ENCODE data around the gene LRRC17.
"Not testable (repeated sequence)": the region's sequence is repeated elsewhere in the genome, so short reads cannot be mapped to it uniquely, and the experiment has no call there.

The LRRC17 gene

GRCh38 chr7:102953406-102953805 lies 40.6 kb downstream of the LRRC17 start:
- Histone ChIP-seq H3K27me3 (ENCODE audit: insufficient read depth, low read length) (no peaks in the 10 kb centered on the region), H3K4me1 (ENCODE audit: insufficient read depth, low read length) (no peaks in the 10 kb centered on the region), H3K27ac (ENCODE audit: low read length) (no peak overlapping the region), H3K36me3 (ENCODE audit: insufficient read depth, low read depth, low read length) (no peaks in the 10 kb centered on the region), H3K9ac (ENCODE audit: low read depth, low read length) (no peak overlapping the region), H3K9me3 (ENCODE audit: insufficient read depth, low read depth, low read length) (no peaks in the 10 kb centered on the region), H3K4me3 (ENCODE audit: low read length) (no peak overlapping the region)

DNA sequence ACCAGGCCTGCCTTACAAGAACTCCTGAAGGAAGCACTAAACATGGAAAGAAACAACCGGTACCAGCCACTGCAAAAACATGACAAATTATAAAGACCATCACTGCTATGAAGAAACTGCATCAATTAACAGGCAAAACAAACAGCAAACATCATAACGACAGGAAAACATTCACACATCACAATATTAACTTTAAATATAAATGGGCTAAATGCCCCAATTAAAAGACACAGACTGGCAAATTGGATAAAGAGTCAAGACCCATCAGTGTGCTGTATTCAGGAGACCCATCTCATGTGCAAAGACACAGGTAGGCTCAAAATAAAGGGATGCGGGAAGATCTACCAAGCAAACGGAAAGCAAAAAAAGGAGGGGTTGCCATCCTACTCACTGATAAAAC lies 41.6 kb downstream of the LRRC17 start:
- not testable (repeated sequence) for H3K36me3 ChIP-seq (ENCODE audit: insufficient read depth, low read depth, low read length); H3K9ac ChIP-seq (ENCODE audit: low read depth, low read length); H3K4me3 ChIP-seq (ENCODE audit: low read length); H3K27me3 ChIP-seq (ENCODE audit: insufficient read depth, low read length); H3K4me1 ChIP-seq (ENCODE audit: insufficient read depth, low read length); H3K9me3 ChIP-seq (ENCODE audit: insufficient read depth, low read depth, low read length); H3K27ac ChIP-seq (ENCODE audit: low read length)

- not testable (repeated sequence) for H3K4me1 ChIP-seq (ENCODE audit: insufficient read depth, low read length); H3K36me3 ChIP-seq (ENCODE audit: insufficient read depth, low read depth, low read length); H3K9me3 ChIP-seq (ENCODE audit: insufficient read depth, low read depth, low read length); H3K27me3 ChIP-seq (ENCODE audit: insufficient read depth, low read length); H3K9ac ChIP-seq (ENCODE audit: low read depth, low read length); H3K27ac ChIP-seq (ENCODE audit: low read length); H3K4me3 ChIP-seq (ENCODE audit: low read length)
Observed at GRCh38 chr7:102958004-102958403, 45.2 kb downstream of the LRRC17 start.

DNA sequence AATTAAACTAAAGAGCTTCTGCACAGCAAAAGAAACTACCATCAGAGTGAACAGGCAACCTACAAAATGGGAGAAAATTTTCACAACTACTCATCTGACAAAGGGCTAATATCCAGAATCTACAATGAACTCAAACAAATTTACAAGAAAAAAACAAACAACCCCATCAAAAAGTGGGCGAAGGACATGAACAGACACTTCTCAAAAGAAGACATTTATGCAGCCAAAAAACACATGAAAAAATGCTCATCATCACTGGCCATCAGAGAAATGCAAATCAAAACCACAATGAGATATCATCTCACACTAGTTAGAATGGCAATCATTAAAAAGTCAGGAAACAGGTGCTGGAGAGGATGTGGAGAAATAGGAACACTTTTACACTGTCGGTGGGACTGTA lies 49.2 kb downstream of the LRRC17 start:
- H3K27ac ChIP-seq (ENCODE audit: low read length); H3K9ac ChIP-seq (ENCODE audit: low read depth, low read length); H3K9me3 ChIP-seq (ENCODE audit: insufficient read depth, low read depth, low read length); H3K36me3 ChIP-seq (ENCODE audit: insufficient read depth, low read depth, low read length); H3K4me1 ChIP-seq (ENCODE audit: insufficient read depth, low read length); H3K4me3 ChIP-seq (ENCODE audit: low read length); H3K27me3 ChIP-seq (ENCODE audit: insufficient read depth, low read length): not testable (repeated sequence)

DNA sequence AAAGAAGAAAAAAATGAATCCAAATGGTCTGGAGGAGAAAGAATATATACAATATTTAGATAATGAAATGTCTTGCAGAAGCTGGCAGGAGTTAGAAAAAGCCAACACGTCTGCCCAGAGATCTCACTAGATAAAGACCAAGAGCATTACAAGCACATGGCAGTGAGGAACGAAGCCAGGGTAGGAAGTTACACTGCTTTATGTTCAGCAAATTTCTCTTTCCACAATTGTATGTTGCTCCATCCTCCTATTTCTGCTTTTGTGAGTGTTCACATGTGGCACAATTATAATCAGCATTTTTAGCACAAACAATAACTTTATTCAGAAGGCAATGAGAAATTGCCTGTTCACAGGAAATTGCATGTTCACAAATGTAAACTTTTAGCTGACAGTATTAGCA lies 53.7 kb downstream of the LRRC17 start:
- Histone ChIP-seq H3K4me1 (ENCODE audit: insufficient read depth, low read length) (no peaks in the 10 kb centered on the region), H3K4me3 (ENCODE audit: low read length) (no peak overlapping the region), H3K36me3 (ENCODE audit: insufficient read depth, low read depth, low read length) (no peaks in the 10 kb centered on the region), H3K27me3 (ENCODE audit: insufficient read depth, low read length) (no peaks in the 10 kb centered on the region), H3K27ac (ENCODE audit: low read length) (no peak overlapping the region), H3K9me3 (ENCODE audit: insufficient read depth, low read depth, low read length) (no peaks in the 10 kb centered on the region), H3K9ac (ENCODE audit: low read depth, low read length) (no peak overlapping the region)

- Histone ChIP-seq H3K36me3 (ENCODE audit: insufficient read depth, low read depth, low read length) (no peaks in the 10 kb centered on the region), H3K4me3 (ENCODE audit: low read length) (no peak overlapping the region), H3K9me3 (ENCODE audit: insufficient read depth, low read depth, low read length) (no peaks in the 10 kb centered on the region), H3K27me3 (ENCODE audit: insufficient read depth, low read length) (no peaks in the 10 kb centered on the region), H3K4me1 (ENCODE audit: insufficient read depth, low read length) (no peaks in the 10 kb centered on the region), H3K9ac (ENCODE audit: low read depth, low read length) (no peak overlapping the region), H3K27ac (ENCODE audit: low read length) (no peak overlapping the region)
Observed at GRCh38 chr7:102967798-102968197, 55.0 kb downstream of the LRRC17 start.

DNA sequence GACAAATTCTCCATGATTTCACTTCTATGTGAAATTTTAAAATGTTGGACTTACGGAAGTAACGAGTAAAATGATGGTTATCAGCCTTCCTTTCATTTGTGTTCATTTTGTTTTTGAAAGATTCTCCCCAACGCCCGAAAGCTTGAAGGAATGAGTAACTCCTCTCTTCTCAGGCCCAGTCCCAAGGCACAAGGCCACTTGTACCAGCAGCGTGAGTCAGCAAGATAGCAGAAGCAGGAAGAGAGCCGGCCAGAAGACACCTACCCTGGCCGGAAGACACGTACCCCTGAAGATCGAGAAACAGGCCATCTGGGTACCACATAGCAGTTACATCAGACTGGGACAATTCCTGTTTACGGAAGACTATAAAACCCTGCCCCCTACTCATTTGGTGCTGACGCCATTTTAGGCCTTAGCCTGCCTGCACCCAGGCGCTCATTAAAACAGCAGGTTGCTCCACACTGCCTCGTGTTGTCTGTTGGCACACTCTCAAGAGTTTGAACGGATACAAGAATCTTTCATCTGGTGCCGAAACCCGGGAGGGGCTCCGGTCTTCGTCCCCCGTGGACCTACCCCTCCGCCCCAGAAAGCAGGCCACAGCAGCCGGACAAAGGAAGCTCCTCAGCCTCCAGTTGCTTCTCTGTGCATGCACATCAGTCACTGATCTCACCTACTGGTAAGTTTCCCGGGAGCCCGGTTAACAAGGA lies 60.4 kb downstream of the LRRC17 start:
- H3K4me3 ChIP-seq (ENCODE audit: low read length): no peak overlapping the region
- no peak overlapping the region for H3K27ac ChIP-seq (ENCODE audit: low read length)
- H3K27me3 ChIP-seq (ENCODE audit: insufficient read depth, low read length): no peaks in the 10 kb centered on the region
- no peak overlapping the region for H3K9ac ChIP-seq (ENCODE audit: low read depth, low read length)
- H3K4me1 ChIP-seq (ENCODE audit: insufficient read depth, low read length): no peaks in the 10 kb centered on the region
- H3K36me3 ChIP-seq (ENCODE audit: insufficient read depth, low read depth, low read length): no peaks in the 10 kb centered on the region
- no peaks in the 10 kb centered on the region for H3K9me3 ChIP-seq (ENCODE audit: insufficient read depth, low read depth, low read length)

GRCh38 chr7:102974366-102975236 lies 61.8 kb downstream of the LRRC17 start:
- H3K27ac ChIP-seq (ENCODE audit: low read length): no peak overlapping the region
- H3K4me3 ChIP-seq (ENCODE audit: low read length): no peak overlapping the region
- no peak overlapping the region for H3K9ac ChIP-seq (ENCODE audit: low read depth, low read length)

GRCh38 chr7:102975854-102976253 lies 63.1 kb downstream of the LRRC17 start:
- Histone ChIP-seq H3K9me3 (ENCODE audit: insufficient read depth, low read depth, low read length) (no peaks in the 10 kb centered on the region), H3K4me1 (ENCODE audit: insufficient read depth, low read length) (no peaks in the 10 kb centered on the region), H3K4me3 (ENCODE audit: low read length) (no peak overlapping the region), H3K9ac (ENCODE audit: low read depth, low read length) (no peak overlapping the region), H3K36me3 (ENCODE audit: insufficient read depth, low read depth, low read length) (no peaks in the 10 kb centered on the region), H3K27me3 (ENCODE audit: insufficient read depth, low read length) (no peaks in the 10 kb centered on the region), H3K27ac (ENCODE audit: low read length) (no peak overlapping the region)

More at GRCh38 chr7:102974366-102975236, 61.8 kb downstream of the LRRC17 start:
- no peaks in the 10 kb centered on the region for H3K4me1 ChIP-seq (ENCODE audit: insufficient read depth, low read length)
- H3K27me3 ChIP-seq (ENCODE audit: insufficient read depth, low read length): no peaks in the 10 kb centered on the region
- no peaks in the 10 kb centered on the region for H3K9me3 ChIP-seq (ENCODE audit: insufficient read depth, low read depth, low read length)
- H3K36me3 ChIP-seq (ENCODE audit: insufficient read depth, low read depth, low read length): no peaks in the 10 kb centered on the region

GRCh38 chr7:102976493-102976892 lies 63.7 kb downstream of the LRRC17 start:
- H3K4me3 ChIP-seq (ENCODE audit: low read length): no peak overlapping the region
- H3K36me3 ChIP-seq (ENCODE audit: insufficient read depth, low read depth, low read length): no peaks in the 10 kb centered on the region
- no peaks in the 10 kb centered on the region for H3K27me3 ChIP-seq (ENCODE audit: insufficient read depth, low read length)
- H3K27ac ChIP-seq (ENCODE audit: low read length): no peak overlapping the region
- no peak overlapping the region for H3K9ac ChIP-seq (ENCODE audit: low read depth, low read length)
- H3K4me1 ChIP-seq (ENCODE audit: insufficient read depth, low read length): no peaks in the 10 kb centered on the region
- no peaks in the 10 kb centered on the region for H3K9me3 ChIP-seq (ENCODE audit: insufficient read depth, low read depth, low read length)

DNA sequence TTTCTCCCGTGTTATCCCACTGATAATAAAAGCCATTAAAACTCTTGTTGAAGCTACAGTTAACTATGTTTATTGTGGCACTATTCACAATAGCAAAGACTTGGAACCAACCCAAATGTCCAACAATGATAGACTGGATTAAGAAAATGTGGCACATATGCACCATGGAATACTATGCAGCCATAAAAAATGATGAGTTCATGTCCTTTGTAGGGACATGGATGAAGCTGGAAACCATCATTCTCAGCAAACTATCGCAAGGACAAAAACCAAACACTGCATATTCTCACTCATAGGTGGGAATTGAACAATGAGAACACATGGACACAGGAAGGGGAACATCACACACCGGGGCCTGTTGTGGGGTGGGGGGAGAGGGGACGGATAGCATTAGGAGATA lies 64.8 kb downstream of the LRRC17 start:
- not testable (repeated sequence) for H3K36me3 ChIP-seq (ENCODE audit: insufficient read depth, low read depth, low read length); H3K9me3 ChIP-seq (ENCODE audit: insufficient read depth, low read depth, low read length); H3K27me3 ChIP-seq (ENCODE audit: insufficient read depth, low read length); H3K4me3 ChIP-seq (ENCODE audit: low read length); H3K9ac ChIP-seq (ENCODE audit: low read depth, low read length); H3K4me1 ChIP-seq (ENCODE audit: insufficient read depth, low read length); H3K27ac ChIP-seq (ENCODE audit: low read length)

DNA sequence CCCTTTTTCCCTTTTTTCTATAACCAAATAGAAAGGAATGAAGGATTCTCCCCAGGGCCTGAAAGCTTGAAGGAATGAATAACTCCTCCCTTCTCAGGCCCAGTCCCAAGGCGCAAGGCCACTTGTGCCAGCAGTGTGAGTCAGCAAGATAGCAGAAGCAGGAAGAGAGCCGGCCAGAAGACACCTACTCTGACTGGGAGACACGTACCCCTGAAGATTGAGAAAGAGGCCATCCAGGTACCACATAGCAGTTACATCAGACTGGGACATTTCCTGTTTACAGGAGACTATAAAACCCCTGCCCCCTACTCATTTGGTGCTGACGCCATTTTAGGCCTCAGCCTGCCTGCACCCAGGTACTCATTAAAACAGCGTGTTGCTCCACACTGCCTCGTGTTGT lies 65.5 kb downstream of the LRRC17 start:
- H3K27ac ChIP-seq (ENCODE audit: low read length): no peak overlapping the region
- H3K9me3 ChIP-seq (ENCODE audit: insufficient read depth, low read depth, low read length): no peaks in the 10 kb centered on the region
- H3K36me3 ChIP-seq (ENCODE audit: insufficient read depth, low read depth, low read length): no peaks in the 10 kb centered on the region
- no peaks in the 10 kb centered on the region for H3K4me1 ChIP-seq (ENCODE audit: insufficient read depth, low read length)
- H3K9ac ChIP-seq (ENCODE audit: low read depth, low read length): no peak overlapping the region
- H3K27me3 ChIP-seq (ENCODE audit: insufficient read depth, low read length): no peaks in the 10 kb centered on the region
- H3K4me3 ChIP-seq (ENCODE audit: low read length): no peak overlapping the region
